ENCODE measurements around the gene FIZ1. TPM values are rescaled to one million over a fixed set of nuclear protein-coding genes. Genes with fewer than 3 reads are reported as not detected.

The FIZ1 gene
- polyA plus RNA-seq, 1 donor from 2014 or later, result 7.4 TPM

GRCh38 chr19:55580628-55581144, 18.6 kb downstream of the FIZ1 start, which contains the start of gene ZNF579:
ZNF579 (minus strand) TSS chr19:55580848; CDS start chr19:55579639, 1,209 bp downstream.
- H3K9me2 ChIP-seq (ENCODE audit: insufficient read depth, low read length), result no peaks in the 10 kb centered on the region
- no peaks in the 10 kb centered on the region for H3K36me3 ChIP-seq (ENCODE audit: insufficient read depth, low read length)
- H3K79me2 ChIP-seq (replicated peaks; ENCODE audit: insufficient read depth, low read length), result peaks cover 21% of the 10 kb centered on the region
- H3K9ac ChIP-seq (ENCODE audit: low read length), result peak within 1 kb of the TSS; percentile 98
- H3K4me2 ChIP-seq (ENCODE audit: low read length), result peak within 1 kb of the TSS; percentile 99
- no peaks in the 10 kb centered on the region for H3F3A ChIP-seq (ENCODE audit: insufficient read depth, low read length, poor library complexity, severe bottlenecking)
- peak within 1 kb of the TSS; percentile 94 for H3K4me3 ChIP-seq (ENCODE audit: low read length)
- H2AFZ ChIP-seq (ENCODE audit: low read depth, low read length), result peak within 1 kb of the TSS; percentile 61
- H4K20me1 ChIP-seq (ENCODE audit: insufficient read depth), result no peaks in the 10 kb centered on the region
- peak within 1 kb of the TSS; percentile 81 for H3K27ac ChIP-seq (ENCODE audit: low read length)
- TF ChIP-seq SMC3 (conservative IDR thresholded peaks at IDR 0.05; ENCODE audit: poor library complexity) (peak; percentile 4), REST (IDR thresholded peaks at IDR 0.05; ENCODE audit: borderline replicate concordance) (peak; percentile 4), POLR2AphosphoS5 (IDR thresholded peaks at IDR 0.05) (peak; percentile 74), MXI1 (conservative IDR thresholded peaks at IDR 0.05; ENCODE audit: poor library complexity, severe bottlenecking) (peak; percentile 39), TAF1 (IDR thresholded peaks at IDR 0.05; ENCODE audit: low read depth) (no peak), CTCF (IDR thresholded peaks at IDR 0.05; ENCODE audit: poor library complexity, severe bottlenecking) (no peak), RAD21 (conservative IDR thresholded peaks at IDR 0.05) (no peak), EZH2 (IDR thresholded peaks at IDR 0.05; ENCODE audit: borderline replicate concordance, insufficient read depth, low read length, poor library complexity, severe bottlenecking) (no peak)
- H3K9me3 ChIP-seq (ENCODE audit: low read length), result no peaks in the 10 kb centered on the region
- no peaks in the 10 kb centered on the region for H3K27me3 ChIP-seq (ENCODE audit: insufficient read depth, low read depth, low read length)

GRCh38 chr19:55579766-55580621, 19.3 kb downstream of the FIZ1 start:
- Histone ChIP-seq H3K4me2 (ENCODE audit: low read length) (peak overlapping the region; percentile 99), H3K9ac (ENCODE audit: low read length) (peak overlapping the region; percentile 98), H3K27ac (ENCODE audit: low read length) (peak overlapping the region; percentile 81), H4K20me1 (ENCODE audit: insufficient read depth) (no peaks in the 10 kb centered on the region), H3K4me3 (ENCODE audit: low read length) (peak overlapping the region; percentile 94), H3K9me2 (ENCODE audit: insufficient read depth, low read length) (no peaks in the 10 kb centered on the region), H3K79me2 (replicated peaks; ENCODE audit: insufficient read depth, low read length) (peaks cover 21% of the 10 kb centered on the region), H3F3A (ENCODE audit: insufficient read depth, low read length, poor library complexity, severe bottlenecking) (no peaks in the 10 kb centered on the region), H3K36me3 (ENCODE audit: insufficient read depth, low read length) (no peaks in the 10 kb centered on the region), H3K27me3 (ENCODE audit: insufficient read depth, low read depth, low read length) (no peaks in the 10 kb centered on the region), H2AFZ (ENCODE audit: low read depth, low read length) (peak overlapping the region; percentile 40), H3K9me3 (ENCODE audit: low read length) (no peaks in the 10 kb centered on the region)
- no peak for TF ChIP-seq EZH2 (IDR thresholded peaks at IDR 0.05; ENCODE audit: borderline replicate concordance, insufficient read depth, low read length, poor library complexity, severe bottlenecking)
- TF ChIP-seq POLR2AphosphoS5 (IDR thresholded peaks at IDR 0.05), result no peak
- no peak for TF ChIP-seq SMC3 (conservative IDR thresholded peaks at IDR 0.05; ENCODE audit: poor library complexity)
- no peak for TF ChIP-seq EP300 (conservative IDR thresholded peaks at IDR 0.05; ENCODE audit: poor library complexity, severe bottlenecking)
- TF ChIP-seq MXI1 (conservative IDR thresholded peaks at IDR 0.05; ENCODE audit: poor library complexity, severe bottlenecking), result no peak
